Measurements from ENCODE around the gene DIS3L2.

GRCh38 chr2:232088771-232089170, 127.3 kb downstream of the DIS3L2 start:
- TF ChIP-seq, protein P1, sequence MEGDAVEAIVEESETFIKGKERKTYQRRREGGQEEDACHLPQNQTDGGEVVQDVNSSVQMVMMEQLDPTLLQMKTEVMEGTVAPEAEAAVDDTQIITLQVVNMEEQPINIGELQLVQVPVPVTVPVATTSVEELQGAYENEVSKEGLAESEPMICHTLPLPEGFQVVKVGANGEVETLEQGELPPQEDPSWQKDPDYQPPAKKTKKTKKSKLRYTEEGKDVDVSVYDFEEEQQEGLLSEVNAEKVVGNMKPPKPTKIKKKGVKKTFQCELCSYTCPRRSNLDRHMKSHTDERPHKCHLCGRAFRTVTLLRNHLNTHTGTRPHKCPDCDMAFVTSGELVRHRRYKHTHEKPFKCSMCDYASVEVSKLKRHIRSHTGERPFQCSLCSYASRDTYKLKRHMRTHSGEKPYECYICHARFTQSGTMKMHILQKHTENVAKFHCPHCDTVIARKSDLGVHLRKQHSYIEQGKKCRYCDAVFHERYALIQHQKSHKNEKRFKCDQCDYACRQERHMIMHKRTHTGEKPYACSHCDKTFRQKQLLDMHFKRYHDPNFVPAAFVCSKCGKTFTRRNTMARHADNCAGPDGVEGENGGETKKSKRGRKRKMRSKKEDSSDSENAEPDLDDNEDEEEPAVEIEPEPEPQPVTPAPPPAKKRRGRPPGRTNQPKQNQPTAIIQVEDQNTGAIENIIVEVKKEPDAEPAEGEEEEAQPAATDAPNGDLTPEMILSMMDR (conservative IDR thresholded peaks at IDR 0.05; ENCODE audit: low read length): no peak
- TF ChIP-seq EZH2phosphoT487 (IDR thresholded peaks at IDR 0.05; ENCODE audit: borderline replicate concordance): no peak
